ENCODE results near the gene UCK1.

UCK1 gene

DNA sequence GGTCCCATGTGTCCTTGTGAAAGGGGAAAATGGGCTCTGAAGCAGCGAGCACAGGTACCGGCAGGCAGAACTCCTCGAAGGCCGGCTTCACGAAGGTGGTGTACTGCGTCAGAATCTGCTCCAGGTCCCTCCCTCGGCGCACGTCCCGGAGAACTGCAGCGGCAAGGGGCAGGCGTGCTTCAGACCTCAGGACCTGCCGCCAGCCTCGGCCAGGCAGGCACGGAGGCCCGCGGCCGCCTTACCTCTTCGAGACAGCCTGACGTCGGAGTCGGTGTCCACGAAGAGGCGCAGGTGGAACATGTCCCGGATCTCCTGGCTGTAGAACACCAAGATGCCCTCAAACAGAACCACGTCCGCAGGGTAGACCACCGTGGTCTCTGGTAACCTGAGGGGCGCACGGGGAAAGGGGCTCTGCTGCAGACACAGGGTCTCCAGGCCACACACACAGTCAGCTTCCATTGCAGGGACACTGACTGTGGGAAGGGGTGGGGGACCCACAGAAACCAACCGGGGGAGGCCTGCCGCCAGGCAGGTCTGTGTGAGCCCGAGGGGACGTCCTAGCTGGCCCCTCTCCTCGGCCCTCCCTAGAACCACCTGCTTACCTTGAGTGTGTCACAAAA is 2.1 kb downstream of the UCK1 start:
- no peak overlapping the region for H3K4me3 ChIP-seq (ENCODE audit: low read length)
- no peak overlapping the region for H3K9ac ChIP-seq (ENCODE audit: low read depth, low read length)
- H3K27me3 ChIP-seq (ENCODE audit: control insufficient read depth, insufficient read depth, low read length): no peaks in the 10 kb centered on the region
- H3K9me3 ChIP-seq (replicated peaks; ENCODE audit: low read length): no peaks in the 10 kb centered on the region
- H3K36me3 ChIP-seq (ENCODE audit: insufficient read depth, low read length): peaks cover 44% of the 10 kb centered on the region
- H3K4me1 ChIP-seq (ENCODE audit: control insufficient read depth, insufficient read depth, low read length): peaks cover 14% of the 10 kb centered on the region
- H3K4me2 ChIP-seq (ENCODE audit: low read length): no peak overlapping the region

- H3K27me3 ChIP-seq (ENCODE audit: control insufficient read depth, insufficient read depth, low read length): no peaks in the 10 kb centered on the region
- no peak overlapping the region for H3K4me2 ChIP-seq (ENCODE audit: low read length)
- H3K9ac ChIP-seq (ENCODE audit: low read depth, low read length): no peak overlapping the region
- no peak overlapping the region for H3K4me3 ChIP-seq (ENCODE audit: low read length)
- H3K4me1 ChIP-seq (ENCODE audit: control insufficient read depth, insufficient read depth, low read length): peaks cover 14% of the 10 kb centered on the region
- peaks cover 52% of the 10 kb centered on the region for H3K36me3 ChIP-seq (ENCODE audit: insufficient read depth, low read length)
- H3K9me3 ChIP-seq (replicated peaks; ENCODE audit: low read length): no peaks in the 10 kb centered on the region
Observed at GRCh38 chr9:131528186-131528585, 2.9 kb downstream of the UCK1 start.

- H3K36me3 ChIP-seq (ENCODE audit: insufficient read depth, low read length): peaks cover 73% of the 10 kb centered on the region
- H3K4me2 ChIP-seq (ENCODE audit: low read length): no peak overlapping the region
- H3K27me3 ChIP-seq (ENCODE audit: control insufficient read depth, insufficient read depth, low read length): no peaks in the 10 kb centered on the region
- no peaks in the 10 kb centered on the region for H3K9me3 ChIP-seq (replicated peaks; ENCODE audit: low read length)
- H3K4me3 ChIP-seq (ENCODE audit: low read length): no peak overlapping the region
- no peak overlapping the region for H3K9ac ChIP-seq (ENCODE audit: low read depth, low read length)
- H3K4me1 ChIP-seq (ENCODE audit: control insufficient read depth, insufficient read depth, low read length): peaks cover 9% of the 10 kb centered on the region
Observed at GRCh38 chr9:131525643-131526565, 5.2 kb downstream of the UCK1 start.

GRCh38 chr9:131524665-131525315 is 6.3 kb downstream of the UCK1 start:
- no peak overlapping the region for H3K4me2 ChIP-seq (ENCODE audit: low read length)
- no peak overlapping the region for H3K4me3 ChIP-seq (ENCODE audit: low read length)
- no peak overlapping the region for H3K9ac ChIP-seq (ENCODE audit: low read depth, low read length)
- H3K9me3 ChIP-seq (replicated peaks; ENCODE audit: low read length): no peaks in the 10 kb centered on the region
- H3K36me3 ChIP-seq (ENCODE audit: insufficient read depth, low read length): peaks cover 82% of the 10 kb centered on the region
- H3K4me1 ChIP-seq (ENCODE audit: control insufficient read depth, insufficient read depth, low read length): peaks cover 2% of the 10 kb centered on the region
- H3K27me3 ChIP-seq (ENCODE audit: control insufficient read depth, insufficient read depth, low read length): no peaks in the 10 kb centered on the region

GRCh38 chr9:131523451-131524435 is 7.3 kb downstream of the UCK1 start:
- H3K27me3 ChIP-seq (ENCODE audit: control insufficient read depth, insufficient read depth, low read length): no peaks in the 10 kb centered on the region
- peaks cover 83% of the 10 kb centered on the region for H3K36me3 ChIP-seq (ENCODE audit: insufficient read depth, low read length)
- H3K4me2 ChIP-seq (ENCODE audit: low read length): no peak overlapping the region
- H3K9ac ChIP-seq (ENCODE audit: low read depth, low read length): no peak overlapping the region
- no peak overlapping the region for H3K4me3 ChIP-seq (ENCODE audit: low read length)
- H3K4me1 ChIP-seq (ENCODE audit: control insufficient read depth, insufficient read depth, low read length): no peaks in the 10 kb centered on the region
- no peaks in the 10 kb centered on the region for H3K9me3 ChIP-seq (replicated peaks; ENCODE audit: low read length)

DNA sequence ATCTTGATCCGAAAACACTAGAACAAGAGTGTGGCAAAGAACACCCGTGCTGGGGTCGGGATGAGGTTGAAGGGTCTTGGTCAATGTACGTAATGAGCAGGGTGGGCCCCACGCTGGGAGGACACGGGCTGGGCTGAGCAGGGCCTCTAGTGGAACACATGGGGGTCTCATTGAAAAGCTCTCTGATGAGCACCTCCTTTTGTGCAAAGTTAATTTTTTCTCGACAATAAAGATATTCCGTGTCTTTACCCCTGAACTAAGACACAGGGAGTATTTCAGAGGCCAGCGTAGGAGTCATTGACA is 8.0 kb downstream of the UCK1 start:
- Histone ChIP-seq H3K4me1 (ENCODE audit: control insufficient read depth, insufficient read depth, low read length) (no peaks in the 10 kb centered on the region), H3K4me3 (ENCODE audit: low read length) (no peak overlapping the region), H3K27me3 (ENCODE audit: control insufficient read depth, insufficient read depth, low read length) (no peaks in the 10 kb centered on the region), H3K36me3 (ENCODE audit: insufficient read depth, low read length) (peaks cover 83% of the 10 kb centered on the region), H3K9ac (ENCODE audit: low read depth, low read length) (no peak overlapping the region), H3K4me2 (ENCODE audit: low read length) (no peak overlapping the region), H3K9me3 (replicated peaks; ENCODE audit: low read length) (no peaks in the 10 kb centered on the region)

GRCh38 chr9:131522257-131523085 is 8.6 kb downstream of the UCK1 start:
- H3K36me3 ChIP-seq (ENCODE audit: insufficient read depth, low read length): peaks cover 88% of the 10 kb centered on the region
- no peak overlapping the region for H3K9ac ChIP-seq (ENCODE audit: low read depth, low read length)

DNA sequence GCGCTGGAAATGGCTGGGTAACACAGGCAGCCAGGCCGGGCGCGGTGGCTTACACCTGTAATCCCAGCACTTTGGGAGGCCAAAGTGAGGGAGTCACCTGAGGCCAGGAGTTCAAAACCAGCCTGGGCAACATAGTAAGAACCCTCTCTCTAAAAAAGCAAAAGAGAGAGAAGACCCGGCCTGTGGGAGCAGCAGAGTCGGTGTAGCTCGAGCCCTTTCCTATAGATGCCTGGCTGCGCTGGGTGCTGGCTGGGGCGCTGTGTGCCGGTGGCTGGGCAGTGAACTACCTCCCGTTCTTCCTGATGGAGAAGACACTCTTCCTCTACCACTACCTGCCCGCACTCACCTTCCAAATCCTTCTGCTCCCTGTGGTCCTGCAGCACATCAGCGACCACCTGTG is 9.2 kb downstream of the UCK1 start:
- no peaks in the 10 kb centered on the region for H3K4me1 ChIP-seq (ENCODE audit: control insufficient read depth, insufficient read depth, low read length)
- no peaks in the 10 kb centered on the region for H3K9me3 ChIP-seq (replicated peaks; ENCODE audit: low read length)
- H3K36me3 ChIP-seq (ENCODE audit: insufficient read depth, low read length): peaks cover 92% of the 10 kb centered on the region
- H3K27me3 ChIP-seq (ENCODE audit: control insufficient read depth, insufficient read depth, low read length): no peaks in the 10 kb centered on the region
- no peak overlapping the region for H3K4me3 ChIP-seq (ENCODE audit: low read length)
- no peak overlapping the region for H3K9ac ChIP-seq (ENCODE audit: low read depth, low read length)
- H3K4me2 ChIP-seq (ENCODE audit: low read length): no peak overlapping the region

More at GRCh38 chr9:131522257-131523085, 8.6 kb downstream of the UCK1 start:
- Histone ChIP-seq H3K27me3 (ENCODE audit: control insufficient read depth, insufficient read depth, low read length) (no peaks in the 10 kb centered on the region), H3K9me3 (replicated peaks; ENCODE audit: low read length) (no peaks in the 10 kb centered on the region), H3K4me1 (ENCODE audit: control insufficient read depth, insufficient read depth, low read length) (no peaks in the 10 kb centered on the region), H3K4me2 (ENCODE audit: low read length) (no peak overlapping the region), H3K4me3 (ENCODE audit: low read length) (no peak overlapping the region)

DNA sequence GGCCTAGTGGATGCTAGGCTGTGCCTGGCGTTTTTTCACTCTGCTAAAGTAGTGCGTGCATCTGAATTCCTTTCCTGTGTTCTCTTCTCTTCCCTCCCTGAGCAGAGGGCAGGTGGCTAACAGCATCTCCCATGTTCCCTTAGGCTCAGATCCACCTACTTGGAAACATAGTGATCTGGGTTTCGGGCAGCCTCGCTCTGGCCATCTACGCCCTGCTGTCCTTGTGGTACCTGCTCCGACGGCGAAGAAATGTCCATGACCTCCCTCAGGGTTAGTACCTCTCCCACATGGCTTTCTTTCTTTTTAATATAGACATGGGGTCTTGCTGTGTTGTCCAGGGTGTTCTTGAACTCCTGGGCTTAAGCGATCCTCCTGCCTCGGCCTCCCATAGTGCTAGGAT is 9.9 kb downstream of the UCK1 start:
- no peaks in the 10 kb centered on the region for H3K27me3 ChIP-seq (ENCODE audit: control insufficient read depth, insufficient read depth, low read length)
- H3K4me1 ChIP-seq (ENCODE audit: control insufficient read depth, insufficient read depth, low read length): no peaks in the 10 kb centered on the region
- no peak overlapping the region for H3K4me2 ChIP-seq (ENCODE audit: low read length)
- H3K4me3 ChIP-seq (ENCODE audit: low read length): no peak overlapping the region
- H3K36me3 ChIP-seq (ENCODE audit: insufficient read depth, low read length): peaks cover 92% of the 10 kb centered on the region
- no peak overlapping the region for H3K9ac ChIP-seq (ENCODE audit: low read depth, low read length)
- H3K9me3 ChIP-seq (replicated peaks; ENCODE audit: low read length): no peaks in the 10 kb centered on the region

DNA sequence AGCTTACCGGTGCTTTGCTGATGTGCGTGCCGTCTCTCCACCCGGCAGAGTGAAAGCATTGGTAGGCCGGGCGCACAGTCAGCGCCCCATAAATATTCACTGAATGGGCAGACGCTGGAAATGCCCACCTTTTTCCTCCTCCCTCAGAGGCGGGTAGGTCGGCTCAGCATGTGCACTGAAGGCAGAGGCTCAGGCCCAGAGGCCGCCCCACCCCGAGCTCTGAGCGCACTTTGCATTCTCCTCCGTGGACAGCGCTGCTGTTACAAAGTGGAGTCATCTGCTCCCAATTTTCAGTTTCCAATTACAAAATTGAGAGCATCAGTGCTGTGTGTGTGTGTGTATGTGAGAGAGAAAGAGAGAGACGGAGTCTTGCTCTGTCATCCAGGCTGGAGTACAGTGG is 10.6 kb downstream of the UCK1 start:
- H3K9ac ChIP-seq (ENCODE audit: low read depth, low read length): no peak overlapping the region
- H3K4me3 ChIP-seq (ENCODE audit: low read length): no peak overlapping the region
- no peaks in the 10 kb centered on the region for H3K9me3 ChIP-seq (replicated peaks; ENCODE audit: low read length)
- no peaks in the 10 kb centered on the region for H3K27me3 ChIP-seq (ENCODE audit: control insufficient read depth, insufficient read depth, low read length)
- H3K4me2 ChIP-seq (ENCODE audit: low read length): no peak overlapping the region
- H3K4me1 ChIP-seq (ENCODE audit: control insufficient read depth, insufficient read depth, low read length): no peaks in the 10 kb centered on the region
- H3K36me3 ChIP-seq (ENCODE audit: insufficient read depth, low read length): peaks cover 91% of the 10 kb centered on the region

All from skeletal muscle satellite cell (primary cell).